Erythroblast (primary cell): Measurements from ENCODE around the gene PGAM2.

Source experiments
- DNase-seq, 2 experiments: peaks; one replicate each; lab custom pipeline; 2025; lab: John Stamatoyannopoulos, UW
- GATA1 ChIP-seq: IDR thresholded peaks from 2 replicates; pipeline ENCODE4 v1.6.1; 2011; ENCODE audit warnings: low read depth, mild to moderate bottlenecking, control low read depth, low read length, moderate library complexity
- POLR2A ChIP-seq: IDR thresholded peaks from 2 replicates; pipeline ENCODE4 v1.6.1; 2011; ENCODE audit warnings: mild to moderate bottlenecking, low read length

Gene PGAM2

DNA sequence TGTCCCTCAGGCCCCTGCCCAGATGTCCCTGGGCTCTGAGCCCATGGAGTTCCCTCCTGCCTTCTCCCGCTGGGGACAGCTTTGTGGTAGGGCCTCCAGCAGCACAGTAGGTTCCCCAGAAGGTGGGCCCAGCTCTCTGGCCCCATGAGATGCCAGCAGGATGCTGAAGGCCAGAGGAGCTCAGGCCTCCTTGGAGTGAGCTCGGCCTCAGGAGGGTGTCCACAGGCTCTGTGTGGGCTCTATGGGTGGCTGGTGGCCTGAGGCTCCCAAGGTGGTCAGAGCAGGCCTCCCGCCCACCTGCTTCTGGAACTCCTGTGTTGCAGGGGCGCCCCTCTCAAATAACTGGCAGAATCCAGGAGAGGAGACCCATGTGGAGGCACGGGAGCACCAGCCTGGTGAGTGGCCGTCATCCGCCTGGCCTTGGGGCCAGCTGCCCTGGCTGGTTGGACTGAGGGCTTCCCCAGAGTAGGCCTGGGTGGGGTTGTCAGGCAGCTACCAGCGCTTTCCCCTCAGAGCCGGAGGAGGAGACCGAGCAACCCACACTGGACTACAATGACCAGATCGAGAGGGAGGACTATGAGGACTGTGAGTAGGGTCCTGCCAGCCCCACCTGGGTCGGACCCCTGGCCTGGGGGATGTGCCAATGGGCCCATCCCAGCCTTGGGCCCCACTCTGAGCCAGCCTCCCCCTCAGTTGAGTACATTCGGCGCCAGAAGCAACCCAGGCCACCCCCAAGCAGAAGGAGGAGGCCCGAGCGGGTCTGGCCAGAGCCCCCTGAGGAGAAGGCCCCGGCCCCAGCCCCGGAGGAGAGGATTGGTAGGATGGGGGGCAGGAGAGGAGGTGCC lies 42.0 kb upstream of the PGAM2 start:
- no peak for TF ChIP-seq GATA1
- TF ChIP-seq POLR2A = no peak

DNA sequence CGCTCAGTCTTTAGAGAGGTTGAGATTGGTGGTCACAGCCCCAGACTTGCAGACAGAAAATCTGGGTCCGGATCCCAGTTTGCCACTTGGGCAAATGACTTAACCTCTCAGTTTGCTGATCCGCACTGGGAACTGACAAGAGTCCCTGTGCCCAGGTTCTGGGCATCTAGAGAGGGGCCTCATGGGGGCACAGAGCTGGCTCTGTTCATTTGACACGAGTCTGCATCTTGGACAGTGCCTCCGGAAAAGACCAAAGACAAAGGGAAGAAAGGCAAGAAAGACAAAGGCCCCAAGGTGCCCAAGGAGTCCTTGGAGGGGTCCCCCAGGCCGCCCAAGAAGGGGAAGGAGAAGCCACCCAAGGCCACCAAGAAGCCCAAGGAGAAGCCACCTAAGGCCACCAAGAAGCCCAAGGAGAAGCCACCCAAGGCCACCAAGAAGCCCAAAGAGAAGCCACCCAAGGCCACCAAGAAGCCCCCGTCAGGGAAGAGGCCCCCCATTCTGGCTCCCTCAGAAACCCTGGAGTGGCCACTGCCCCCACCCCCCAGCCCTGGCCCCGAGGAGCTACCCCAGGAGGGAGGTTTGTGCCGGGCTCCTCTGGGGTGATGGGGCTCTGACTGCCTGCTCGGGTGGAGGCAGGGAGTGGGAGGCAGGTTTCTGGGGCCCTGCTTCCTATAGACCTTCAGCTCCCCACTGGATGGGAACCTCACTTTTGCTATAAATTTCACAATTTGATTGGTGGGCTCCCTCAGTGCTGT lies 41.1 kb upstream of the PGAM2 start:
- TF ChIP-seq GATA1 (no peak), POLR2A (no peak)
- DNase-seq = no peak

More for the DNA sequence above, 42.0 kb upstream of the PGAM2 start:
- no peak for DNase-seq

DNA sequence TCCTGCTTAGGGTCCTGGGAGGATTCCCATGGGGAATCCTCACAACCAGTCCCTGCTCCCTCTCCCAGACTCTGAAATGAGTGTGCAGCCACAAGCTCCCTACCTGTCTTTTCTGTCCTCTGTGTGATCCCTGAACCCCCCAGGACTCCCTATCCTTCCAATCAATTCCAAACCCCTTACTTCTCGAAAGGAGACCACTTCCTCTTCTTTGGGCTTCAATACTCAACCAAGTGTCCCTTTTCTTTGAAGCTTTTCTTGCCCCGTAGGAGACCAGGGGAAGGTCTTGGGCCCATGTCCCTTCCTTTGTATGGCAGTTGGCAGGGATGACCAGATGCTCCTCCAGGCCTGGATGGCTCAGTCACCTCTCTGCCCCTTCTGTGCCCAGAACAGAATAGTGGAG lies 40.5 kb upstream of the PGAM2 start:
- TF ChIP-seq POLR2A (no peak), GATA1 (no peak)
- no peak for DNase-seq

DNA sequence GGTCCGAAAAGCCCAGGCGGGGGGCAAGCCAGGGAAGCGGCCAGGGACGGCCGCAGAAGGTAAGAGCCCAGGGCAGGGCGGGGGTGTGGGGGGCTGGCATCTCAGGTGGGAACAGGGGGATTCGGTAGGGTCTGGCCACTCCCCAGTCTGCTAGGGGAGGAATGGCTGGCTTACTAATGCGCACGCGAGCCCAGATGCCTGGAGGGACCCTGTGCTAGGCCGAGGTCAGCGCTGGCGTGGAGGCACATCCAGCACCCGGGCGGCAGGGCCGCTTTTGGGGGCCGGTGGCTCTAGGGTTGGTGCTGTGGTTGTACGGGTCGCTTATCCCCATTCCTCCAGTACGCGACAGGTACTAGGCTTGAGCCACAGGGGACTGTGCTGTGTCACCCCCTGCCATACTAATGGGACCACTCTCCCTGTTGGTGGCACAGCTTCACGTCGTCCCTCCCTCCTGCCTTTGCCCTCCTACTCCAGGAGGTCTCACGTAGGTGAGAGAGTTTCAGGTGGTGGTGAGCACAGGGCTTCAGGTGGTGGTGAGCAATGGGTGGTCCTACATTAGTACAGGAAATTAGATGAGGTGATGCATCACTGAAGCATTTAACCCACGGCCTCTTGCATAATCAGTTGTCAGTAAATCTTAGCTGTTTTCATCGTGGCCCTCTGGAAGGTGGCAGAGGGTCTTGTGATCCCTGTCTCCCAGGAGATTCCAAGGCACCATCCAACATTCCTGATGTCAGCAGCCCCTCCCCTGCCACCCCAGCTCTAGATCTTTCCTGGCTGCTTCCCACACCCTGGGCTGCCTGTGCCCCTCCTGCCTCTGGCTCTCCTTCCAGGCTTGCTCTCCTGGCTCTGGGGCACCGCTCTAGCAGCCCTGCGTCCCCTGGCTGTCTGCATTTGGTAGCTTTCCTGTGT lies 39.7 kb upstream of the PGAM2 start:
- TF ChIP-seq GATA1 (no peak), POLR2A (no peak)
- DNase-seq = no peak

DNA sequence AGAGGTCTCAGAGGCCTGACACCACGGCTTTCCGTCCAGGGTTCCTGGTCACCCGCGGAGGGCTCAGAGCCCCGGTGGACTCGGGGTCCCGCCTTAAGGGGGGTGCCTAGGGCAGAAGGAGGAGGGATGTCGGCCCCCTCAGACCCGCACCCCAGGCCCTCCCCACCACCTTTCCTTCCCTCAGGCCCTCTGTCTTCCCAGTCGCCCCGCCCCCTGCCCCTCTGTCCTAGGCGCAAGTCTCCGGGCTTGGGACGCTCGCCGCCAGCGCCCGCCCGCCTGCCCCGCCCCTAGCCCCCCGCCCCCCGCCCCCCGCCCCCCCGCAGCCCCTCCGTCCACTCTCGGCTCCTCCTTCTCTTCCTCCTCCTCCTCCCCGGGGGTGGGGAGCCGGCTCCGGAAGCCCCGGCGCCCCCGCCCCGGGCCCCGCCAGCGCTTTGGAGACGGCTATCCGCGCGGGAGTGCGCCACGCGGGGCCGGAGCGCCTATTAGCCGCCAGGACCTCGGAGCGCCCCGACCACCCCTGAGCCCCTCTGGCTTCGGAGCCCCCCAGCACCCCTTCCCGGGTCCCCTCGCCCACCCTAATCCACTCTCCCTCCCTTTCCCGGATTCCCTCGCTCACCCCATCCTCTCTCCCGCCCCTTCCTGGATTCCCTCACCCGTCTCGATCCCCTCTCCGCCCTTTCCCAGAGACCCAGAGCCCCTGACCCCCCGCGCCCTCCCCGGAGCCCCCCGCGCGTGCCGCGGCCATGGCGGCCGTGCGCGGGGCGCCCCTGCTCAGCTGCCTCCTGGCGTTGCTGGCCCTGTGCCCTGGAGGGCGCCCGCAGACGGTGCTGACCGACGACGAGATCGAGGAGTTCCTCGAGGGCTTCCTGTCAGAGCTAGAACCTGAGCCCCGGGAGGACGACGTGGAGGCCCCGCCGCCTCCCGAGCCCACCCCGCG lies 38.8 kb upstream of the PGAM2 start, which contains the start of gene AEBP1:
Gene AEBP1 (plus strand): TSS at position 423 of the 937 bp plus-strand sequence. CDS start 321 bp downstream, at position 744.
- no peak for TF ChIP-seq POLR2A
- no peak for TF ChIP-seq GATA1
- DNase-seq = no peak

DNA sequence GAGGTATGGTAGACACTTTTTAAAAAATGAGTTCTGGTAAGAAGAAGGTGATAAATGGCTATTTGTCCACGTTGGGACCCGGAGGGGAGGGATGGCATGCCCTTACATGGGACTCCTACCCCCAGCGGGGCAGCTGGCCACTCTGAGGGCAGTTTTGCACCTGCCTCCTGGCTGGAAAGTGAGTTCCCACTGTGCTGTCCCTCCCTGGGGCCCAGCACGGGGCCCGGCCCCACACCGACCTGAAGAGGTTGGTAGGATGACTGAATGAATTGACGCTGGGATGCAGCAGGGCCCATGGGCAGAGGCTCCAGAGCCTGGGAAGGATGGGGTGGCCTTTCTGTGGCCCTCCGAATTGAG lies 38.2 kb upstream of the PGAM2 start:
- TF ChIP-seq GATA1 = no peak
- TF ChIP-seq POLR2A = no peak
- no peak for DNase-seq

DNA sequence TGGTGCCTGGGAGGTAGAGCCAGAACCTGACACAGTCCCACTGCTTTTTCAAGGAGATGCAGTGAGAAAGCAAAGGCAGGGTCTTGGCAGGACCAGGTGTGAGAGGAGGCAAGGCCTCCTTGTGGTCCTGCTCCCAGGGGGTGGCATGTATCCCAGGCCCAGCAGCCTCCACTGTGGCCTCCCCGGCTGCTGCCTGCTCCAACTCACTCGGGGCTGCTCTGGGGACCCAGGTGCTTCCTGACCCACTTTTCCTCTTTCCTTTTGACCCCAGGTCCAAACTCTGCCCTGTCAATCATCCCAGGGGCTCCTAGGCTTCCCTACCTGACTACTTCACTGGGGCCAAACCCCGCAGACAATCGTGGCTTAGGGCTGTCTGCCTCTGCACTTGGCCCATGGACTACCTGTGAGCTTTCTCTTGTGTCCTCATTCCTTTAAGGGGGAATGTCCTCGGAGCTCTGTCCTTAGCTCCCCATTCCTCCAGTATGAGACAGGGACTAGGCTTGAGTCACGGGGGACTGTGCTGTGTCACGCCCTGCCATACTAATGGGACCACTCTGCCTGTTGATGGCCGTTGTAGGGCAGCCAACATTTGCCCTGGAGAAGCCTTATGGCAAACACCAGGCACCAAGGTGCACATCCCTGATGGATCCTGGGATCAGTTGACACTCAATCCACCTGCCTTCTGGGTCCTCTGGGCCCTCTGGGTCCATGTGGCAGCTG lies 37.6 kb upstream of the PGAM2 start:
- DNase-seq = no peak
- TF ChIP-seq GATA1 (no peak), POLR2A (no peak)

DNA sequence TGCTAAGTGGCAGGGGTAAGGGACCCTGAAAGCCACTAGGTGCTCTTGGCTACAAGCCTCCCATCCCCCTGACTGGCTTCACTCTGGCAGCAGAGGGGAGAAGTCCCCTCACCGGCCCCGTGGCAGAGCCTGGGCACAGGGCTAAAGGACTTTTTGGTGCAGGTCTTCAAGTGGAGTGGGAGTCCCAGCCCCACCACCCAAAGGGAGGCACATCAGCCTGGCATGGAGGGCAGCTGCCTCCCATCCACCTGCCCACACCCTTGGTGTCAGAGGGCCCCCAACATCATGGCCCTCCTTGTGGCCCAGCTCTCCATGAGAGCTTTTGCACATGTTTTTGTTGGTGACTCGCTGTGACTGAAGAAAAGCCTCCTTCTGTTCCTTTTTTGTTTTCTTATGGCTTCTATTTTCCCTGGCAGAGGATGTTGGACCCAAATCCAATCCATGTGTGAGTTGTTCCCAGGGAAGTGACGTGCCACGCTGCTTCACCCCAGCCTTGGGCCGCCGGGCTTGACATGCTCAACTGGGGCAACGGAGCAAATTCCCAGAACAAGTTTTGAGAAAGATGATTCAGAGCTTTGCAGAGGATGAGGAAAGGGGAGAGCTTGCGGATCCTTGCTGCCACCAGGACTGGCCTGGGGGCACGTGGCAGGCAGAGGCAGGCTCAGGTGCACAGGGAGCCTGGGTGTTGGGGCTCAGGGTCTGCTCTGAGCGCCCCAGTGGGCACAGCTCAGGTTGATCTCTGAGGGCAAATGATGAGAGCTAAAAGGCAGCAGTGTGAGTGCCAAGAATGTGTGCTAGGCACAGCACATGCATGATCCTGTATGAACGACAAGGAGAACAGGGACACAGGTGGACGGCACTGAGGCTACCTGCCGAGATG lies 36.8 kb upstream of the PGAM2 start:
- DNase-seq = no peak
- no peak for TF ChIP-seq POLR2A
- no peak for TF ChIP-seq GATA1

DNA sequence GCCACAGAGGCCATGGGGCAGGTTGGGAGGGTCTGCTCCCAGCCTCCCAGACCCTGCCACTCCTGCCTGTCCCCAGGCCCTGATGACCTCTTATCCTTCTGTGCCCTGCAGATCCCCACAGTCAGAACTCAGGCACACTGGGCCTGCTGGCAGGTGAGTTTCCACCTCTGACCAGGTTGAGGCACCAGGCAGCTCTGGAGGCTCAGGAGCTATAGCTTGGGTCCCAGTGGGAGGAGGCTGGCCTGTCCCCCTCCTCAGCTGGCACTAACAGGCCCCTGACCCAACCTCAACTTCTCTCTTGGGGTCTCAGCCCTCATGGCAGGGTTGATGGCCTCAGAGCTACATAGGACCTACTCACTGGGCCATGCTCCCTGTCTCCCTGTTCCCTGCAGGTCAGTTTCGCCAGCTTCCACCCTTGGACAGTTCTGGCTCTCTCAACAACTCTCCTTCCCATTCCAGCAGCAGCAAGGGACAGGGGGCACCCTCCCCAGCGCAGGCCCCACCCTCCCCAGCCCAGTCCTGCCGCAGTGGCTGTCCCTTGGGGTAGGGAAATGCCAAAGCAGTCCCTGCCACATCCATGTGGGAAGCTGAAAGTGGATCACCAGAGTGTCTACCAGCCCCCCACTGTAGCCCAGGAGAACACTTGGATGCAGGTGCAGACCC lies 36.1 kb upstream of the PGAM2 start:
- TF ChIP-seq POLR2A (no peak), GATA1 (no peak)
- DNase-seq = no peak

DNA sequence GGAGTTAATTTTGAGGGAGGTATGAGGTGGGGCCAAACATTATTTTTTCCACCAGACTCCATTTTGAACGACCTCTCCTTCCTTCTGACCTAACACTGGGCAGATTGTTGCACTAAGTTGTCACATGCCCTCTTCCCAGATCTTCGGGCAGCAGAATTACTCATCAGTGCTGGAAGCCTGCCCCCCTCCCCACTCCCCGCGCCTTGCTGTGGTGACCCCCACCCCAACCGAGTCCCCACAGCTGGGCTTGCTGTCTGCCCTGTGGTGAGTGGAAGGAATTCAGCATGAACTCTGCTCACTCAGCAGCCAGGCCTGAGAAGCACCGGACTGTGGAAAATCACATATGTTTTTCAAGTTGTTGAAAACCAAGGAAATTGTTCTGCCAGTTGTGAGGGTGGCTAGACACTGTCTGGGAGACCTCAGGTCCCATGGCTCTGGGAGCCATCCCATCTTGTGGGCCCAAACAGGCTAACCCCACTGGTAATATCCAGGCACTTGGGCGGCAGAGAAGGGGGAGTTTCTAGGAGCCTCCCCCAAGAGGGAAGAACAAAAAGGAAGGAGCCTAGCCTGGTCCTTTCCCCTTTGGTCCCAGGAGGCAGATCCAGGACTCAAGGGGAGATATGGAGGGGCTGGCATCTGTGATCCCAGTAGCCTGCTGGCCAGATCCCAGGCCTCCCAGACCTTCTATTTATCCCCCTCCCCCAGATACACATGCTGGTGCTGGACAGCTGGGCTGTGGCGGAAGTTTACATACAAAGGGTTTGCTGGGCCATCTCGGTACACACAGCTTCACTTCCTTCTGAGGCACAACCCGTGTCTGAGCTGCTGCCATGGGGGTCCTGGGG lies 35.3 kb upstream of the PGAM2 start:
- TF ChIP-seq GATA1 (no peak), POLR2A (no peak)
- DNase-seq = no peak
